ENCODE measurements around the gene IMMP2L.

DNA sequence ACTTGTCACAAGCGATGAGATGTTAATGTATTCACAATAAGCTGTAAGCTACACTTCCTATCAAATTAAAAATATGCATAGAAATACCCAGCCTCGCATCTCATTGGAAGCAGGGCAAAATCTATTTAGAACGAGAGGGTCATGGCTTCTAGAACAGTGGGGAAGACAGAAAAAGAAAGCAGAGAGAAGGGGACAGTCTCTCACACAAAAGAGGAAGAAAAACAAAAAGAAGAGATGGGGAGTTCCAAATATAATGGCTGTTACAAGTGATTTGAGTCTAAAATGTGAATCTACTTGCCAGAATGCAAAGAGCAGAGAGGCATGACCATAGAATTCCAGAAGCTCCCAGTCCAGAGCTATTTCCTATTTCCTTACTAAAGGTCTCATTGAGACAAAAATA lies 457.6 kb downstream of the IMMP2L start:
- TF ChIP-seq TAF1 (conservative IDR thresholded peaks at IDR 0.05) (no peak), EGR1 (IDR thresholded peaks at IDR 0.05; ENCODE audit: low read depth in 2 of 2) (no peak), JUND (IDR thresholded peaks at IDR 0.05) (no peak), RAD21 (IDR thresholded peaks at IDR 0.05) (no peak), RXRA (IDR thresholded peaks at IDR 0.05) (no peak), YY1 (IDR thresholded peaks at IDR 0.05) (no peak), FOXA2 (IDR thresholded peaks at IDR 0.05) (no peak), SP1 (IDR thresholded peaks at IDR 0.05) (no peak), FOXA1 (IDR thresholded peaks at IDR 0.05) (no peak), GABPA (IDR thresholded peaks at IDR 0.05 in 1 of 2, conservative IDR thresholded peaks at IDR 0.05 in 1 of 2) (no peak)
- TF ChIP-seq, protein P1, sequence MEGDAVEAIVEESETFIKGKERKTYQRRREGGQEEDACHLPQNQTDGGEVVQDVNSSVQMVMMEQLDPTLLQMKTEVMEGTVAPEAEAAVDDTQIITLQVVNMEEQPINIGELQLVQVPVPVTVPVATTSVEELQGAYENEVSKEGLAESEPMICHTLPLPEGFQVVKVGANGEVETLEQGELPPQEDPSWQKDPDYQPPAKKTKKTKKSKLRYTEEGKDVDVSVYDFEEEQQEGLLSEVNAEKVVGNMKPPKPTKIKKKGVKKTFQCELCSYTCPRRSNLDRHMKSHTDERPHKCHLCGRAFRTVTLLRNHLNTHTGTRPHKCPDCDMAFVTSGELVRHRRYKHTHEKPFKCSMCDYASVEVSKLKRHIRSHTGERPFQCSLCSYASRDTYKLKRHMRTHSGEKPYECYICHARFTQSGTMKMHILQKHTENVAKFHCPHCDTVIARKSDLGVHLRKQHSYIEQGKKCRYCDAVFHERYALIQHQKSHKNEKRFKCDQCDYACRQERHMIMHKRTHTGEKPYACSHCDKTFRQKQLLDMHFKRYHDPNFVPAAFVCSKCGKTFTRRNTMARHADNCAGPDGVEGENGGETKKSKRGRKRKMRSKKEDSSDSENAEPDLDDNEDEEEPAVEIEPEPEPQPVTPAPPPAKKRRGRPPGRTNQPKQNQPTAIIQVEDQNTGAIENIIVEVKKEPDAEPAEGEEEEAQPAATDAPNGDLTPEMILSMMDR (IDR thresholded peaks at IDR 0.05; ENCODE audit: low read depth, low read length, missing input control), result no peak
- TF ChIP-seq, protein P2, sequence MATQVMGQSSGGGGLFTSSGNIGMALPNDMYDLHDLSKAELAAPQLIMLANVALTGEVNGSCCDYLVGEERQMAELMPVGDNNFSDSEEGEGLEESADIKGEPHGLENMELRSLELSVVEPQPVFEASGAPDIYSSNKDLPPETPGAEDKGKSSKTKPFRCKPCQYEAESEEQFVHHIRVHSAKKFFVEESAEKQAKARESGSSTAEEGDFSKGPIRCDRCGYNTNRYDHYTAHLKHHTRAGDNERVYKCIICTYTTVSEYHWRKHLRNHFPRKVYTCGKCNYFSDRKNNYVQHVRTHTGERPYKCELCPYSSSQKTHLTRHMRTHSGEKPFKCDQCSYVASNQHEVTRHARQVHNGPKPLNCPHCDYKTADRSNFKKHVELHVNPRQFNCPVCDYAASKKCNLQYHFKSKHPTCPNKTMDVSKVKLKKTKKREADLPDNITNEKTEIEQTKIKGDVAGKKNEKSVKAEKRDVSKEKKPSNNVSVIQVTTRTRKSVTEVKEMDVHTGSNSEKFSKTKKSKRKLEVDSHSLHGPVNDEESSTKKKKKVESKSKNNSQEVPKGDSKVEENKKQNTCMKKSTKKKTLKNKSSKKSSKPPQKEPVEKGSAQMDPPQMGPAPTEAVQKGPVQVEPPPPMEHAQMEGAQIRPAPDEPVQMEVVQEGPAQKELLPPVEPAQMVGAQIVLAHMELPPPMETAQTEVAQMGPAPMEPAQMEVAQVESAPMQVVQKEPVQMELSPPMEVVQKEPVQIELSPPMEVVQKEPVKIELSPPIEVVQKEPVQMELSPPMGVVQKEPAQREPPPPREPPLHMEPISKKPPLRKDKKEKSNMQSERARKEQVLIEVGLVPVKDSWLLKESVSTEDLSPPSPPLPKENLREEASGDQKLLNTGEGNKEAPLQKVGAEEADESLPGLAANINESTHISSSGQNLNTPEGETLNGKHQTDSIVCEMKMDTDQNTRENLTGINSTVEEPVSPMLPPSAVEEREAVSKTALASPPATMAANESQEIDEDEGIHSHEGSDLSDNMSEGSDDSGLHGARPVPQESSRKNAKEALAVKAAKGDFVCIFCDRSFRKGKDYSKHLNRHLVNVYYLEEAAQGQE (IDR thresholded peaks at IDR 0.05), result no peak
- TF ChIP-seq, protein P3, sequence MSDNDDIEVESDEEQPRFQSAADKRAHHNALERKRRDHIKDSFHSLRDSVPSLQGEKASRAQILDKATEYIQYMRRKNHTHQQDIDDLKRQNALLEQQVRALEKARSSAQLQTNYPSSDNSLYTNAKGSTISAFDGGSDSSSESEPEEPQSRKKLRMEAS (IDR thresholded peaks at IDR 0.05), result no peak
- TF ChIP-seq, protein P4, sequence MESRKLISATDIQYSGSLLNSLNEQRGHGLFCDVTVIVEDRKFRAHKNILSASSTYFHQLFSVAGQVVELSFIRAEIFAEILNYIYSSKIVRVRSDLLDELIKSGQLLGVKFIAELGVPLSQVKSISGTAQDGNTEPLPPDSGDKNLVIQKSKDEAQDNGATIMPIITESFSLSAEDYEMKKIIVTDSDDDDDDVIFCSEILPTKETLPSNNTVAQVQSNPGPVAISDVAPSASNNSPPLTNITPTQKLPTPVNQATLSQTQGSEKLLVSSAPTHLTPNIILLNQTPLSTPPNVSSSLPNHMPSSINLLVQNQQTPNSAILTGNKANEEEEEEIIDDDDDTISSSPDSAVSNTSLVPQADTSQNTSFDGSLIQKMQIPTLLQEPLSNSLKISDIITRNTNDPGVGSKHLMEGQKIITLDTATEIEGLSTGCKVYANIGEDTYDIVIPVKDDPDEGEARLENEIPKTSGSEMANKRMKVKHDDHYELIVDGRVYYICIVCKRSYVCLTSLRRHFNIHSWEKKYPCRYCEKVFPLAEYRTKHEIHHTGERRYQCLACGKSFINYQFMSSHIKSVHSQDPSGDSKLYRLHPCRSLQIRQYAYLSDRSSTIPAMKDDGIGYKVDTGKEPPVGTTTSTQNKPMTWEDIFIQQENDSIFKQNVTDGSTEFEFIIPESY (IDR thresholded peaks at IDR 0.05), result no peak

Measured in liver (tissue), 3 donors.